HEK293 (cell line): ENCODE results near the gene VN1R2.
A peak's percentile ranks its signal among the peaks of the same experiment; 100 is the strongest.

Experiments
- CTCF ChIA-PET: fragments of 350-600 bp; formaldehyde crosslinking; extraction: SDS; loops from one replicate; lab custom pipeline; 2021; ENCODE audit warnings: antibody characterized with exemption; lab: Yijun Ruan, JAX
- POLR2A ChIA-PET: fragments of 300-600 bp; formaldehyde crosslinking; extraction: SDS; loops from one replicate; lab custom pipeline; 2020; ENCODE audit warnings: antibody characterized with exemption, inconsistent platforms; lab: Yijun Ruan, JAX
- H3K27ac ChIP-seq: fragments of 200-500 bp; sonication (Bioruptor generic); 2 replicates; pipeline ENCODE4 v1.5.1; 2014; ENCODE audit warnings: low read depth, low read length, control low read depth, inconsistent platforms; ENCODE audit errors: extremely low read depth
- H3K36me3 ChIP-seq, 2 experiments: fragments of 200-500 bp in 1 of 2; sonication (Bioruptor generic) in 1 of 2; 1 replicate in 1 of 2; 2 replicates in 1 of 2; pipeline ENCODE4 v1.5.1; 2014 to 2017; ENCODE audit warnings: inconsistent platforms in 2 of 2, low read length in 2 of 2; ENCODE audit not compliant: control insufficient read depth in 2 of 2, insufficient read depth in 1 of 2
- H3K4me1 ChIP-seq: fragments of 200-500 bp; sonication (Bioruptor generic); 2 replicates; pipeline ENCODE4 v1.5.1; 2014; ENCODE audit warnings: mild to moderate bottlenecking, low read length, inconsistent platforms; ENCODE audit not compliant: control insufficient read depth, insufficient read depth
- H3K4me3 ChIP-seq: 2 replicates; pipeline ENCODE4 v1.5.1; 2011; ENCODE audit warnings: low read depth, mild to moderate bottlenecking, control low read depth, low read length, moderate library complexity
- H3K9me3 ChIP-seq: fragments of 200-500 bp; sonication (Bioruptor generic); 2 replicates; pipeline ENCODE4 v1.5.1; 2014; ENCODE audit warnings: low read depth, low read length, inconsistent platforms; ENCODE audit not compliant: control insufficient read depth, insufficient read depth
- AEBP2 ChIP-seq: fragments of 450-650 bp; formaldehyde crosslinking; IDR thresholded peaks from 2 replicates; pipeline ENCODE4 v1.5.1; 2016; ENCODE audit warnings: missing biosample characterization, missing genetic modification characterization, borderline replicate concordance
- IKZF3 ChIP-seq: fragments of 450-650 bp; IDR thresholded peaks from 2 replicates; pipeline ENCODE4 v1.5.0; 2018; ENCODE audit warnings: missing biosample characterization, mild to moderate bottlenecking, missing genetic modification characterization, moderate library complexity
- MZF1 ChIP-seq: fragments of 450-650 bp; formaldehyde crosslinking; IDR thresholded peaks from 2 replicates; pipeline ENCODE4 v1.5.1; 2017; ENCODE audit warnings: missing biosample characterization, missing genetic modification characterization, borderline replicate concordance
- SETDB1 ChIP-seq: IDR thresholded peaks from one replicate; pipeline ENCODE4 v1.6.1; 2017; ENCODE audit warnings: mild to moderate bottlenecking, low read length, moderate library complexity, mixed read lengths; ENCODE audit not compliant: insufficient read length
- TRIM28 ChIP-seq: IDR thresholded peaks from 2 replicates; pipeline ENCODE4 v1.6.1; 2011; ENCODE audit warnings: low read length, control low read depth, borderline replicate concordance
- ZBTB44 ChIP-seq: fragments of 450-650 bp; IDR thresholded peaks from 2 replicates; pipeline ENCODE4 v1.5.1; 2018; ENCODE audit warnings: missing biosample characterization, mild to moderate bottlenecking, missing genetic modification characterization
- ZNF239 ChIP-seq: fragments of 450-650 bp; formaldehyde crosslinking; IDR thresholded peaks from 2 replicates; pipeline ENCODE4 v1.5.1; 2016; ENCODE audit warnings: missing biosample characterization, missing genetic modification characterization
- ZNF274 ChIP-seq, 2 experiments: fragments of 200-500 bp in 1 of 2; fragments of 450-650 bp in 1 of 2; sonication (Bioruptor generic) in 1 of 2; formaldehyde crosslinking in 1 of 2; IDR thresholded peaks; 2 replicates each; pipeline versions ENCODE4 v1.5.1 to v1.6.1; 2014 to 2016; ENCODE audit warnings: borderline replicate concordance in 1 of 2, inconsistent platforms in 1 of 2, low read length in 1 of 2, missing biosample characterization in 1 of 2, missing genetic modification characterization in 1 of 2
- ZNF302 ChIP-seq: fragments of 450-650 bp; formaldehyde crosslinking; IDR thresholded peaks from 2 replicates; pipeline ENCODE4 v1.5.1; 2016; ENCODE audit warnings: missing biosample characterization, missing genetic modification characterization, low read depth
- ZNF354C ChIP-seq: fragments of 450-650 bp; formaldehyde crosslinking; IDR thresholded peaks from 2 replicates; pipeline ENCODE4 v1.5.1; 2016; ENCODE audit warnings: missing biosample characterization, missing genetic modification characterization, low read depth, borderline replicate concordance
- ZNF426 ChIP-seq: fragments of 450-650 bp; formaldehyde crosslinking; IDR thresholded peaks from 2 replicates; pipeline ENCODE4 v1.5.1; 2017; ENCODE audit warnings: missing biosample characterization, missing genetic modification characterization, mild to moderate bottlenecking, inconsistent platforms, moderate library complexity
- ZNF529 ChIP-seq: fragments of 450-650 bp; formaldehyde crosslinking; IDR thresholded peaks from 2 replicates; pipeline ENCODE4 v1.5.1; 2017; ENCODE audit warnings: missing genetic modification characterization, missing biosample characterization; ENCODE audit not compliant: insufficient replicate concordance
- ZNF544 ChIP-seq: fragments of 450-650 bp; formaldehyde crosslinking; IDR thresholded peaks from 2 replicates; pipeline ENCODE4 v1.5.0; 2017; ENCODE audit warnings: missing biosample characterization, missing genetic modification characterization

VN1R2 gene

GRCh38 chr19:53224606-53225005 lies 33.5 kb upstream of the VN1R2 start (continued):
- TF ChIP-seq ZNF529 (tag by site-specific recombination), result no peak
- no peak for TF ChIP-seq ZNF302 (tag by site-specific recombination)
- no peak for TF ChIP-seq ZNF426 (tag by site-specific recombination)
- no peak for TF ChIP-seq MZF1
- no peak for TF ChIP-seq ZNF354C (tag by site-specific recombination)
- no peak for TF ChIP-seq ZNF239 (tag by site-specific recombination)

- H3K9me3 ChIP-seq, result peaks cover 2% of the 10 kb centered on the region
- TF ChIP-seq SETDB1 (peak; percentile 88), ZBTB44 (tag by site-specific recombination) (no peak), IKZF3 (tag by site-specific recombination) (no peak), TRIM28 (peak; percentile 63; the same call in 1 of the 2 replicates), ZNF544 (no peak), ZNF274 (IDR thresholded peaks at IDR 0.05; ENCODE audit: low read length) (peak; percentile 40; the same call in 1 of the 2 replicates), ZNF274 (tag by site-specific recombination; IDR thresholded peaks at IDR 0.05; ENCODE audit: borderline replicate concordance) (peak; percentile 82; the same call in 1 of the 2 replicates)
- POLR2A ChIA-PET, result interaction anchor here (0.6 kb wide), 1 partner anchor 450 kb away, joined by 8 read pairs; no protein-coding TSS in a partner anchor
These were observed 20.8 kb upstream of the VN1R2 start for GRCh38 chr19:53237114-53237777.

GRCh38 chr19:53246498-53246897 lies 11.6 kb upstream of the VN1R2 start:
- TF ChIP-seq AEBP2 (tag by site-specific recombination), result no peak
- H3K36me3 ChIP-seq, result peaks cover 0 to 46% of the 10 kb centered on the region in 2 experiments; a peak in 1 of 3 replicates
- ChIA-PET POLR2A (no interaction called here), CTCF (interaction anchor here (0.6 kb wide), 2 partner anchors 84 to 167 kb away, joined by 3 read pairs; no protein-coding TSS in a partner anchor)
- no peaks in the 10 kb centered on the region for H3K4me1 ChIP-seq
- H3K9me3 ChIP-seq, result peaks cover under 1% of the 10 kb centered on the region
- no peak overlapping the region for H3K27ac ChIP-seq
- H3K4me3 ChIP-seq, result no peak overlapping the region

More at GRCh38 chr19:53237114-53237777, 20.8 kb upstream of the VN1R2 start:
- Histone ChIP-seq H3K36me3 (peaks cover 0 to 28% of the 10 kb centered on the region in 2 experiments; a peak in 1 of 3 replicates), H3K27ac (no peak overlapping the region), H3K4me1 (no peaks in the 10 kb centered on the region), H3K4me3 (no peak overlapping the region)
- CTCF ChIA-PET, result no interaction called here
